ENCODE measurements around the gene CNTNAP2. TPM values are rescaled to one million over a fixed set of nuclear protein-coding genes. Genes with fewer than 3 reads are reported as not detected.
"Not testable (repeated sequence)": the region's sequence is repeated elsewhere in the genome, so short reads cannot be mapped to it uniquely, and the experiment has no call there.

The CNTNAP2 gene
- total RNA-seq, 1 donor from 2014 or later, result 0.59 TPM

GRCh38 chr7:148056406-148056805 lies 1939.8 kb downstream of the CNTNAP2 start:
- Histone ChIP-seq H3K27ac (no peak overlapping the region), H3K9me3 (no peaks in the 10 kb centered on the region), H3K36me3 (no peaks in the 10 kb centered on the region), H3K27me3 (ENCODE audit: low read depth) (no peaks in the 10 kb centered on the region), H3K4me3 (no peak overlapping the region), H3K4me1 (no peaks in the 10 kb centered on the region)
- DNase-seq (no peak), ATAC-seq (no peak)
- no peak for TF ChIP-seq CTCF (IDR thresholded peaks at IDR 0.05)
- intact Hi-C loops (cut with DNase I), result no loop called here

GRCh38 chr7:148058092-148058491 lies 1941.5 kb downstream of the CNTNAP2 start:
- no peaks in the 10 kb centered on the region for H3K9me3 ChIP-seq
- ATAC-seq (no peak), DNase-seq (no peak)
- H3K27me3 ChIP-seq (ENCODE audit: low read depth), result no peaks in the 10 kb centered on the region
- H3K4me1 ChIP-seq, result no peaks in the 10 kb centered on the region
- no peaks in the 10 kb centered on the region for H3K36me3 ChIP-seq
- TF ChIP-seq CTCF (IDR thresholded peaks at IDR 0.05), result no peak
- intact Hi-C loops (cut with DNase I), result no loop called here
- H3K4me3 ChIP-seq, result no peak overlapping the region
- no peak overlapping the region for H3K27ac ChIP-seq

- no peak for TF ChIP-seq CTCF (IDR thresholded peaks at IDR 0.05)
- no peak for DNase-seq
- Histone ChIP-seq H3K27me3 (ENCODE audit: low read depth) (no peaks in the 10 kb centered on the region), H3K4me1 (no peaks in the 10 kb centered on the region), H3K27ac (no peak overlapping the region), H3K36me3 (no peaks in the 10 kb centered on the region), H3K4me3 (no peak overlapping the region), H3K9me3 (no peaks in the 10 kb centered on the region)
- no peak for ATAC-seq
- intact Hi-C loops (cut with DNase I), result no loop called here
These were observed 1942.2 kb downstream of the CNTNAP2 start for GRCh38 chr7:148058753-148059152.

GRCh38 chr7:148060724-148061123 lies 1944.1 kb downstream of the CNTNAP2 start:
- ATAC-seq (no peak), DNase-seq (no peak)
- no peaks in the 10 kb centered on the region for H3K9me3 ChIP-seq
- no peak overlapping the region for H3K27ac ChIP-seq
- H3K4me3 ChIP-seq, result no peak overlapping the region
- no peaks in the 10 kb centered on the region for H3K36me3 ChIP-seq
- intact Hi-C loops (cut with DNase I), result no loop called here
- no peaks in the 10 kb centered on the region for H3K4me1 ChIP-seq
- no peaks in the 10 kb centered on the region for H3K27me3 ChIP-seq (ENCODE audit: low read depth)
- TF ChIP-seq CTCF (IDR thresholded peaks at IDR 0.05), result no peak

GRCh38 chr7:148078111-148078510 lies 1961.5 kb downstream of the CNTNAP2 start:
- H3K4me1 ChIP-seq; intact Hi-C loops (cut with DNase I); H3K36me3 ChIP-seq; H3K4me3 ChIP-seq; H3K9me3 ChIP-seq; H3K27ac ChIP-seq; DNase-seq; H3K27me3 ChIP-seq (ENCODE audit: low read depth); ATAC-seq: not testable (repeated sequence)

GRCh38 chr7:148079206-148080080 lies 1962.8 kb downstream of the CNTNAP2 start:
- no peaks in the 10 kb centered on the region for H3K36me3 ChIP-seq
- H3K4me3 ChIP-seq, result no peak overlapping the region
- H3K9me3 ChIP-seq, result no peaks in the 10 kb centered on the region
- no peak overlapping the region for H3K27ac ChIP-seq
- ATAC-seq, result no peak
- TF ChIP-seq CTCF (IDR thresholded peaks at IDR 0.05), result no peak
- no peaks in the 10 kb centered on the region for H3K27me3 ChIP-seq (ENCODE audit: low read depth)
- intact Hi-C loops (cut with DNase I), result no loop called here
- H3K4me1 ChIP-seq, result no peaks in the 10 kb centered on the region
- no peak for DNase-seq

Measured in lower lobe of right lung (tissue), 2 donors.